HG03378 (cell line): ENCODE data around the gene MBOAT2.

Experiments used
- ATAC-seq: cut with Tn5 transposase; IDR thresholded peaks from one replicate; pipeline ENCODE4 v1.9.1; 2021; ENCODE audit warnings: mild to moderate bottlenecking, moderate library complexity; ENCODE audit not compliant: unreplicated experiment

The MBOAT2 gene

GRCh38 chr2:8836971-8837794 is 166.3 kb downstream of the MBOAT2 start, which contains the start of gene KIDINS220:
KIDINS220 (minus strand) TSS chr2:8837613; CDS start chr2:8827093, 10,520 bp downstream.
- ATAC-seq, result peak; percentile 63

- no peak for ATAC-seq
Observed at GRCh38 chr2:8835279-8835678, 168.2 kb downstream of the MBOAT2 start.

- no peak for ATAC-seq
Observed at GRCh38 chr2:8833853-8834252, 169.6 kb downstream of the MBOAT2 start.

GRCh38 chr2:8831516-8831915 is 172.0 kb downstream of the MBOAT2 start:
- ATAC-seq, result no peak

GRCh38 chr2:8827729-8828128 is 175.8 kb downstream of the MBOAT2 start:
- no peak for ATAC-seq

GRCh38 chr2:8822218-8822617 is 181.3 kb downstream of the MBOAT2 start:
- ATAC-seq, result no peak

GRCh38 chr2:8821276-8822217 is 181.9 kb downstream of the MBOAT2 start:
- ATAC-seq, result no peak

- no peak for ATAC-seq
Observed at GRCh38 chr2:8819948-8820347, 183.5 kb downstream of the MBOAT2 start.

GRCh38 chr2:8819194-8819593 is 184.3 kb downstream of the MBOAT2 start:
- ATAC-seq, result no peak

- ATAC-seq, result no peak
Observed at GRCh38 chr2:8817221-8817620, 186.3 kb downstream of the MBOAT2 start.

- no peak for ATAC-seq
Observed at GRCh38 chr2:8806885-8807704, 196.4 kb downstream of the MBOAT2 start.

GRCh38 chr2:8805278-8806210 is 197.9 kb downstream of the MBOAT2 start:
- ATAC-seq, result no peak

- peak; percentile 98 for ATAC-seq
Observed at GRCh38 chr2:8803658-8804379, 199.7 kb downstream of the MBOAT2 start.

- no peak for ATAC-seq
Observed at GRCh38 chr2:8802741-8803140, 200.7 kb downstream of the MBOAT2 start.
